ENCODE results near the gene TMEM252.
A peak's percentile ranks its signal among the peaks of the same experiment; 100 is the strongest.

TMEM252 gene

GRCh38 chr9:68541568-68541967 is 885 bp upstream of the TMEM252 start:
- no peak for FAIRE-seq

DNA sequence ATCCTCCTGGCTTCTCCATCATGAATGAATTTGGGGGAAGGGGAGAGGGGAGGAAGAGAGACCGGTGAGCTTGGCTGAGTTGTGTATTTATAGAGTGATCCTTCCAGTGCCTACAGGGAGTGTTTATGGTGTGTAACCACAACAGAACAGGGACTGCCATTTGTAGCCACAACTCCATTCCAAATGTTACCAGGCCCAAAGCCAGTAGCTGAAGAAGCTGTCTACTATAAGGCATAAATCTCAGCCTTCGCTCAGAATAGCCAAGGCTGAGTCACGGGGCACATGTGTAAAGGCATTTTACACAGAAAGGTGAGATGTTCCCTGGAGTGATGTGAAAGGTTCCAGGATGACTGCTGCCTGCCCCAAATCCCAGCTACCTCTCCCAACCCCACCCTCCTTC is 2.5 kb downstream of the TMEM252 start:
- no peak for FAIRE-seq

DNA sequence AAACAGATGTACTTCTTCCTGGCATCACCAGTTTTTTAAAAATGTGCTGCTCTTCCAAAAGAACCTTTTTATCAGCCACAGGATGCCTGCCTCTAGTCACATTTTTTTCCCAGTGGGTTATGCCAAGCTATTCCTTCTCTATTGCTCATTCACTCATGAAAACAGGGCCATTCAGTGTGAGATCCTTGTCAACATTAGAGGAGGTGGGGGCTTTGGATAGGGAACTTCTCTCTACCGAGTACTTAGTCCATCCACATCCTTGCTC is 3.1 kb downstream of the TMEM252 start:
- FAIRE-seq, result no peak

DNA sequence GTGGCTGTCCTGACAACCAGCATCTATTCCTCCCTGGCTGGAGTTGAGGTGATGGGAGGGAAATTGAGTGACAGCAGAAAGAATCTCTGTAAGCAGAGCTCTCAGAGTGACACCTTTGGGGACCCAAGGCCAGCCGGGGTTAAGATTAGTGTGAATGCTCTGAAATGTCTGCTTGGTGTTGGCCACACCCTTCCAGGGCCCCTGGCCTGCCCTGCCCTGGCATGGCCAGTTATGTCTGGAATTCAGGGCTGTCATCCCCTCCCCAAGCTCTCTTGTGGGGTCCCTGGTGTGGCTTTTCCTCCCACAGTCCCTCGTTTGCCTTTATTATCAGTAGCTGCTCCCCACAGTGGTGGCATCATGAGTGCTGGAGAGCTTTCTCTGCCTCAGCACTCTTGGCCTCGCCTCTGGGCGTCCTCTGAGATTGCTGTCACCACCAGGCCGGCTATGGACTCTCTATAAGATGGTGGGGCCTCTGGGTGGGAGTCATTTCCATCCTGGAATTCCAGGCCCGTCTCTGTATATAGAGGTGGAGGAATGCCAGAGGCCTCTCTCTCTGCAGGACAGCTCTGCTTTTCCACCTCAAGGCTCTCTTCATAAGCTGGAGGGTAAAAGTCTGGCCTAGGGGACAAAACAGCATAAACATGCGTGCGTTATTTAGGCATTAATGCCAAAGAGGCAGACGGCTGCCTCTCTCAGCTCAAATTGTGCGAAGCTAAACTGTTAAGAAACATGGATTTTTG is 3.6 kb downstream of the TMEM252 start:
- FAIRE-seq, result no peak

DNA sequence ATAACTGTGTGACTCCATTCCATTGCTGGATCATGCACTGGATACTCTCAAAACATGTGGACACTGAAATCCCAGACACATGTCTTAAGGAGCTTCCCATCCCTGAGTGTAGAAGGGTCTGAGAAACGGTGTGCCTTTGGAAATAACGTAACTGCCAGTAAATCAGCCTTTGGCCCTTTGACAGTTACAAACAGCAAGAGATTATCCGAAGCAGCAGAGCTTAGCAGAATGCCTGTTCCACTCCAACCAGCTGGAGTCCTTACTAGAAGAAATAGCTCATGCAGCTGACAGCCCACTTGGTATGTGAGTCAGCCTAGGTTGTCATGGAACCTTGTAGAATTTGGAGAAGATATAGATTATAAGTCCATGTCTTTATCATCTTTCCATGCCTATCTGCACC is 7.0 kb downstream of the TMEM252 start:
- no peak for FAIRE-seq

GRCh38 chr9:68532131-68532530 is 8.6 kb downstream of the TMEM252 start:
- no peak for FAIRE-seq

- no peak for FAIRE-seq
Observed at GRCh38 chr9:68530618-68531017, 10.1 kb downstream of the TMEM252 start.

- FAIRE-seq, result no peak
Observed at GRCh38 chr9:68523367-68523936, 17.2 kb downstream of the TMEM252 start.

- no peak for FAIRE-seq
Observed at GRCh38 chr9:68522954-68523353, 17.7 kb downstream of the TMEM252 start.

DNA sequence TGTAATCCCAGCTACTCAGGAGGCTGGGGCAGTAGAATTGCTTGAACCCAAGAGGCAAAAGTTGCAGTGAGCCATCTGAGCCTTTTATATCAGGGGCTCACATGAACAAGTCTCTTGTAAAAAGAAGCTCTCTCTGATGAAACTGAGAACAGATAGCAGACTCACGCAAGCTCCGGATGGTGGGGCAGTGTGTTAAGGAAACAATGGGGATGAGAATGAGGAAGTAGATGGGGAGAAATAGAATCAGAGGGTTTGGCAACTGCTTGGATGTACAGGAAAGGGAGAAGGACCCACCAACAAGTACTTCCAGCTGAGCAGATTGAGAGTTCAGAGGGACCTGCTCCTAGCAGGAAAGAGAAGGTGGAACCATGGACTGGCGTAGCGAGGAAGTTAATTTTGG is 18.6 kb downstream of the TMEM252 start:
- no peak for FAIRE-seq

GRCh38 chr9:68515326-68516017 is 25.2 kb downstream of the TMEM252 start:
- FAIRE-seq, result no peak

DNA sequence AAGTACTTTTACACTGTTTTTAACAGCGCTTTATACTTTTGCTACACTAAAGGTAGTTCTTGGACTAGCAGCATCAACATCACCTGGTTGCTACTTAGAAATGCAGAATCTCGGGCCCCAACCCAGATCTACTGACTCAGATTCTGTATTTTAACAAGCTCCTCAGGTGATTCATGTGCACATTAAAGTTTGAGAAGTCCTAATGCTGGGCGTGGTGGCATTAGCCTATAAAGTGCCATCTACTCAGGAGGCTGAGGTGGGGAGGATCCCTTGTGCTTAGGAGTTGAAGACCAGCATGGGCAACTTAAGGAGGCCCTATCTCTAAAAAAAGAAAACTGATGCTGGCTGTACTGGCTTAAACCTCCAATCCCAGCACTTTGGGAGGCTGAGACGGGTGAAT is 26.7 kb downstream of the TMEM252 start:
- no peak for FAIRE-seq

GRCh38 chr9:68513385-68513784 is 27.3 kb downstream of the TMEM252 start:
- no peak for FAIRE-seq

- FAIRE-seq, result no peak
Observed at GRCh38 chr9:68509689-68510088, 31.0 kb downstream of the TMEM252 start.

DNA sequence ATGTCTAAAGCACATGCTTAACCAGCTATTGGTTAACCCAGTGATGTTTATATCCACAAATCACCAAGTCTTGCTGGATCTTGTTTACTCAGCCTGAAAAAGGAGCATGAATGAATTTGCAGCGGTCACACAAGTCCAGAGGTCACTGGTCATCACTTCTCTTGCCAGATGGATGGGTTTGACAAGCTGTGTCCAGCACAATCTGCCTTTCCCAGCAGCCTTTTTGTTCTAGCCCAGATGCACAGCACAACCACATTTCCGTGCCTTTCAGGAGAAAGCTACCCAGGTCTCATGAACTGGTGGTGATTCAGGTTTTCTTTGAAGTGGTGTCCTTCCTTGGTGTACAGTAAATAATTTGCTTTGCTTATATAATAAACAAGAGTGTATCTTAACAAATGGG is 32.1 kb downstream of the TMEM252 start:
- FAIRE-seq, result no peak

DNA sequence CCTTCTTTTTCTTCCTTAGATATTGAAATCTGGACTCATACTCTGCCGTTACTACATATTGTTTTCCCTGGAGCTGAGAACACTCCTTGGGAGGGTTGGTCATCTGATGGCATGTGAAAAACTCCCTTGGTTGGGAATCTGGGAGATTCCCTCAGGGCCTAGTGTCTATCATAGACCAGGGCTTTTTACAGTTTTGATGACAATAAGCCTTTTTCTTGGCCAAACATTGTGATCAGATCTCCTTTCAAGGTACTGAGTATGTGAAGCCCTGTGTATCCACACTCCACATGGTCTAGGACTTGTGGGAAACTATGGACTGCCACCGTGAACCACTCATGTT is 32.9 kb downstream of the TMEM252 start:
- no peak for FAIRE-seq

- FAIRE-seq, result peak; percentile 84
Observed at GRCh38 chr9:68507130-68507805, 33.4 kb downstream of the TMEM252 start.

DNA sequence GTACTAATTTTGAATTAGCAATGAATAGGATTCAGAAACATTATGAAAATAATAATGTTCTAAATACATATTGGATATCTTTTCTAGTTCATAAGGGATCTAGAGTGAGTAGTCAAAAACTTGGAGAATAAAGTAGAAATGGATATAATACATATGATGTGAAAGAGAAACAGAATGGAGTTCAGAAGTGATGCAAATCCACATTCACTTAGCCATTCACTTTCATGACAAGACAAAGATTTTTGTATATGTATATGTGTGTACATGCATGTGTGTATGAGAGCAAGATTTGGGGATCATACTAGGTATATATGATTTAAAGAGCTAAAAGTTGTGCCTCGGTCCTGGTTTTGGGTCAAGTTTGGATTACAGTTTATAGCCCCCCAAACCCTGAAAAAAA is 34.1 kb downstream of the TMEM252 start:
- no peak for FAIRE-seq

- FAIRE-seq, result no peak
Observed at GRCh38 chr9:68505681-68506409, 34.8 kb downstream of the TMEM252 start.

- no peak for FAIRE-seq
Observed at GRCh38 chr9:68502279-68502678, 38.4 kb downstream of the TMEM252 start.

GRCh38 chr9:68500457-68501381 is 40.0 kb downstream of the TMEM252 start:
- peak; percentile 53 for FAIRE-seq

- FAIRE-seq, result no peak
Observed at GRCh38 chr9:68498816-68499215, 41.9 kb downstream of the TMEM252 start.
